ENCODE measurements around the gene SLC25A33. TPM values are rescaled to one million over a fixed set of nuclear protein-coding genes. Genes with fewer than 3 reads are reported as not detected.
"Not testable (repeated sequence)": the region's sequence is repeated elsewhere in the genome, so short reads cannot be mapped to it uniquely, and the experiment has no call there.

The SLC25A33 gene
- polyA plus RNA-seq, 4 donors, result 2.7 to 6.3 (median 4.2) TPM

GRCh38 chr1:9551984-9552383, 12.7 kb downstream of the SLC25A33 start:
- Histone ChIP-seq H3K4me1 (ENCODE audit: control insufficient read depth in 3 of 3, insufficient read depth in 2 of 3, low read depth in 1 of 3, low read length in 2 of 3) (no peaks in the 10 kb centered on the region), H3K36me3 (ENCODE audit: control insufficient read depth in 3 of 3, insufficient read depth in 2 of 3, low read depth in 1 of 3, low read length in 3 of 3) (peaks cover 3 to 32% (median 7%) of the 10 kb centered on the region in 3 donors), H3K27ac (ENCODE audit: low read depth in 1 of 3, low read length in 2 of 3) (no peak overlapping the region), H3K27me3 (ENCODE audit: control insufficient read depth in 3 of 3, insufficient read depth in 3 of 3, low read length in 3 of 3) (no peaks in the 10 kb centered on the region), H3K9me3 (ENCODE audit: control insufficient read depth in 2 of 2, insufficient read depth in 1 of 2, low read depth in 1 of 2, low read length in 1 of 2) (no peaks in the 10 kb centered on the region), H3K4me3 (ENCODE audit: low read depth in 1 of 3, low read length in 3 of 3) (no peak overlapping the region)
- 18 to 74% (median 40%) methylated on average over 1 of the region's 1 CpG for WGBS, 3 donors
- DNase-seq (no peak), FAIRE-seq (no peak)

GRCh38 chr1:9553736-9554144, 14.5 kb downstream of the SLC25A33 start:
- no peaks in the 10 kb centered on the region for H3K27me3 ChIP-seq (ENCODE audit: control insufficient read depth in 3 of 3, insufficient read depth in 3 of 3, low read length in 3 of 3)
- H3K4me3 ChIP-seq (ENCODE audit: low read depth in 1 of 3, low read length in 3 of 3), result no peak overlapping the region
- FAIRE-seq (no peak), DNase-seq (no peak)
- H3K4me1 ChIP-seq (ENCODE audit: control insufficient read depth in 3 of 3, insufficient read depth in 2 of 3, low read depth in 1 of 3, low read length in 2 of 3), result no peaks in the 10 kb centered on the region
- no peaks in the 10 kb centered on the region for H3K9me3 ChIP-seq (ENCODE audit: control insufficient read depth in 2 of 2, insufficient read depth in 1 of 2, low read depth in 1 of 2, low read length in 1 of 2)
- H3K36me3 ChIP-seq (ENCODE audit: control insufficient read depth in 3 of 3, insufficient read depth in 2 of 3, low read depth in 1 of 3, low read length in 3 of 3), result peaks cover 3 to 43% (median 7%) of the 10 kb centered on the region in 3 donors
- no peak overlapping the region for H3K27ac ChIP-seq (ENCODE audit: low read depth in 1 of 3, low read length in 2 of 3)
- WGBS, 3 donors, result 79 to 84% (median 79%) methylated on average over 4 of the region's 4 CpGs

GRCh38 chr1:9555942-9556341, 16.7 kb downstream of the SLC25A33 start:
- WGBS, 3 donors, result 89 to 94% (median 91%) methylated on average over 4 of the region's 4 CpGs
- DNase-seq (no peak), FAIRE-seq (no peak)
- Histone ChIP-seq H3K27me3 (ENCODE audit: control insufficient read depth in 3 of 3, insufficient read depth in 3 of 3, low read length in 3 of 3) (no peaks in the 10 kb centered on the region), H3K36me3 (ENCODE audit: control insufficient read depth in 3 of 3, insufficient read depth in 2 of 3, low read depth in 1 of 3, low read length in 3 of 3) (peaks cover 3 to 41% (median 7%) of the 10 kb centered on the region in 3 donors), H3K4me1 (ENCODE audit: control insufficient read depth in 3 of 3, insufficient read depth in 2 of 3, low read depth in 1 of 3, low read length in 2 of 3) (no peaks in the 10 kb centered on the region), H3K27ac (ENCODE audit: low read depth in 1 of 3, low read length in 2 of 3) (no peak overlapping the region), H3K4me3 (ENCODE audit: low read depth in 1 of 3, low read length in 3 of 3) (no peak overlapping the region), H3K9me3 (ENCODE audit: control insufficient read depth in 2 of 2, insufficient read depth in 1 of 2, low read depth in 1 of 2, low read length in 1 of 2) (no peaks in the 10 kb centered on the region)

- Histone ChIP-seq H3K27me3 (ENCODE audit: control insufficient read depth in 3 of 3, insufficient read depth in 3 of 3, low read length in 3 of 3) (no peaks in the 10 kb centered on the region), H3K27ac (ENCODE audit: low read depth in 1 of 3, low read length in 2 of 3) (no peak overlapping the region), H3K4me3 (ENCODE audit: low read depth in 1 of 3, low read length in 3 of 3) (no peak overlapping the region), H3K36me3 (ENCODE audit: control insufficient read depth in 3 of 3, insufficient read depth in 2 of 3, low read depth in 1 of 3, low read length in 3 of 3) (peaks cover 3 to 45% (median 7%) of the 10 kb centered on the region in 3 donors), H3K4me1 (ENCODE audit: control insufficient read depth in 3 of 3, insufficient read depth in 2 of 3, low read depth in 1 of 3, low read length in 2 of 3) (no peaks in the 10 kb centered on the region), H3K9me3 (ENCODE audit: control insufficient read depth in 2 of 2, insufficient read depth in 1 of 2, low read depth in 1 of 2, low read length in 1 of 2) (no peaks in the 10 kb centered on the region)
- 84 to 97% (median 89%) methylated on average over 5 of the region's 5 CpGs for whole genome bisulfite sequencing, 3 donors
- no peak for FAIRE-seq
- DNase-seq, result no peak
Measured at GRCh38 chr1:9557624-9558023, 18.4 kb downstream of the SLC25A33 start.

- Histone ChIP-seq H3K9me3 (ENCODE audit: control insufficient read depth in 2 of 2, insufficient read depth in 1 of 2, low read depth in 1 of 2, low read length in 1 of 2) (no peaks in the 10 kb centered on the region), H3K27me3 (ENCODE audit: control insufficient read depth in 3 of 3, insufficient read depth in 3 of 3, low read length in 3 of 3) (no peaks in the 10 kb centered on the region), H3K4me1 (ENCODE audit: control insufficient read depth in 3 of 3, insufficient read depth in 2 of 3, low read depth in 1 of 3, low read length in 2 of 3) (no peaks in the 10 kb centered on the region), H3K27ac (ENCODE audit: low read depth in 1 of 3, low read length in 2 of 3) (no peak overlapping the region), H3K36me3 (ENCODE audit: control insufficient read depth in 3 of 3, insufficient read depth in 2 of 3, low read depth in 1 of 3, low read length in 3 of 3) (peaks cover 3 to 43% (median 7%) of the 10 kb centered on the region in 3 donors), H3K4me3 (ENCODE audit: low read depth in 1 of 3, low read length in 3 of 3) (no peak overlapping the region)
- DNase-seq (no peak), FAIRE-seq (no peak)
- 73 to 88% (median 78%) methylated on average over 6 of the region's 6 CpGs for WGBS, 3 donors
Measured at GRCh38 chr1:9558271-9558945, 19.1 kb downstream of the SLC25A33 start.

GRCh38 chr1:9558946-9559545, 19.8 kb downstream of the SLC25A33 start:
- H3K4me3 ChIP-seq (ENCODE audit: low read depth in 1 of 3, low read length in 3 of 3), result no peak overlapping the region
- H3K9me3 ChIP-seq (ENCODE audit: control insufficient read depth in 2 of 2, insufficient read depth in 1 of 2, low read depth in 1 of 2, low read length in 1 of 2), result no peaks in the 10 kb centered on the region
- no peak overlapping the region for H3K27ac ChIP-seq (ENCODE audit: low read depth in 1 of 3, low read length in 2 of 3)
- FAIRE-seq (no peak), DNase-seq (no peak)
- 79 to 90% (median 88%) methylated on average over 11 of the region's 11 CpGs for WGBS, 3 donors
- peaks cover 3 to 40% (median 7%) of the 10 kb centered on the region in 3 donors for H3K36me3 ChIP-seq (ENCODE audit: control insufficient read depth in 3 of 3, insufficient read depth in 2 of 3, low read depth in 1 of 3, low read length in 3 of 3)
- H3K27me3 ChIP-seq (ENCODE audit: control insufficient read depth in 3 of 3, insufficient read depth in 3 of 3, low read length in 3 of 3), result no peaks in the 10 kb centered on the region
- H3K4me1 ChIP-seq (ENCODE audit: control insufficient read depth in 3 of 3, insufficient read depth in 2 of 3, low read depth in 1 of 3, low read length in 2 of 3), result no peaks in the 10 kb centered on the region

GRCh38 chr1:9559673-9560072, 20.4 kb downstream of the SLC25A33 start:
- H3K9me3 ChIP-seq (ENCODE audit: control insufficient read depth in 2 of 2, insufficient read depth in 1 of 2, low read depth in 1 of 2, low read length in 1 of 2), result no peaks in the 10 kb centered on the region
- H3K36me3 ChIP-seq (ENCODE audit: control insufficient read depth in 3 of 3, insufficient read depth in 2 of 3, low read depth in 1 of 3, low read length in 3 of 3), result peaks cover 3 to 36% (median 7%) of the 10 kb centered on the region in 3 donors
- H3K27ac ChIP-seq (ENCODE audit: low read depth in 1 of 3, low read length in 2 of 3), result no peak overlapping the region
- FAIRE-seq (no peak), DNase-seq (no peak)
- no peak overlapping the region for H3K4me3 ChIP-seq (ENCODE audit: low read depth in 1 of 3, low read length in 3 of 3)
- WGBS, 3 donors, result 69 to 72% (median 72%) methylated on average over 5 of the region's 5 CpGs
- no peaks in the 10 kb centered on the region for H3K4me1 ChIP-seq (ENCODE audit: control insufficient read depth in 3 of 3, insufficient read depth in 2 of 3, low read depth in 1 of 3, low read length in 2 of 3)
- no peaks in the 10 kb centered on the region for H3K27me3 ChIP-seq (ENCODE audit: control insufficient read depth in 3 of 3, insufficient read depth in 3 of 3, low read length in 3 of 3)

- H3K4me1 ChIP-seq (ENCODE audit: control insufficient read depth in 3 of 3, insufficient read depth in 2 of 3, low read depth in 1 of 3, low read length in 2 of 3); H3K4me3 ChIP-seq (ENCODE audit: low read depth in 1 of 3, low read length in 3 of 3); FAIRE-seq; H3K9me3 ChIP-seq (ENCODE audit: control insufficient read depth in 2 of 2, insufficient read depth in 1 of 2, low read depth in 1 of 2, low read length in 1 of 2); H3K27ac ChIP-seq (ENCODE audit: low read depth in 1 of 3, low read length in 2 of 3); H3K27me3 ChIP-seq (ENCODE audit: control insufficient read depth in 3 of 3, insufficient read depth in 3 of 3, low read length in 3 of 3); DNase-seq: not testable (repeated sequence)
- WGBS, 3 donors, result 88 to 93% (median 89%) methylated on average over 17 of the region's 17 CpGs
- H3K36me3 ChIP-seq (ENCODE audit: control insufficient read depth in 3 of 3, insufficient read depth in 2 of 3, low read depth in 1 of 3, low read length in 3 of 3), result peaks cover 3 to 39% (median 7%) of the 10 kb centered on the region in 3 donors
Measured at GRCh38 chr1:9560090-9560489, 20.8 kb downstream of the SLC25A33 start.
